DND-41 (cell line): ENCODE data around the gene OIP5.
"Not testable (repeated sequence)": the region's sequence is repeated elsewhere in the genome, so short reads cannot be mapped to it uniquely, and the experiment has no call there.

ENCODE experiments used
- EZH2 ChIP-seq: IDR thresholded peaks from 3 replicates; pipeline ENCODE4 v1.6.1; 2012; ENCODE audit warnings: borderline replicate concordance, low read depth, mild to moderate bottlenecking, moderate library complexity, low read length, inconsistent platforms; ENCODE audit not compliant: severe bottlenecking
- TF ChIP-seq, protein P1 (sequence below): IDR thresholded peaks from 2 replicates; pipeline ENCODE4 v1.5.1; 2012; ENCODE audit warnings: borderline replicate concordance, low read length, moderate library complexity, mild to moderate bottlenecking; ENCODE audit not compliant: poor library complexity, severe bottlenecking; ENCODE audit errors: extremely low read depth

- TF ChIP-seq, protein P1, sequence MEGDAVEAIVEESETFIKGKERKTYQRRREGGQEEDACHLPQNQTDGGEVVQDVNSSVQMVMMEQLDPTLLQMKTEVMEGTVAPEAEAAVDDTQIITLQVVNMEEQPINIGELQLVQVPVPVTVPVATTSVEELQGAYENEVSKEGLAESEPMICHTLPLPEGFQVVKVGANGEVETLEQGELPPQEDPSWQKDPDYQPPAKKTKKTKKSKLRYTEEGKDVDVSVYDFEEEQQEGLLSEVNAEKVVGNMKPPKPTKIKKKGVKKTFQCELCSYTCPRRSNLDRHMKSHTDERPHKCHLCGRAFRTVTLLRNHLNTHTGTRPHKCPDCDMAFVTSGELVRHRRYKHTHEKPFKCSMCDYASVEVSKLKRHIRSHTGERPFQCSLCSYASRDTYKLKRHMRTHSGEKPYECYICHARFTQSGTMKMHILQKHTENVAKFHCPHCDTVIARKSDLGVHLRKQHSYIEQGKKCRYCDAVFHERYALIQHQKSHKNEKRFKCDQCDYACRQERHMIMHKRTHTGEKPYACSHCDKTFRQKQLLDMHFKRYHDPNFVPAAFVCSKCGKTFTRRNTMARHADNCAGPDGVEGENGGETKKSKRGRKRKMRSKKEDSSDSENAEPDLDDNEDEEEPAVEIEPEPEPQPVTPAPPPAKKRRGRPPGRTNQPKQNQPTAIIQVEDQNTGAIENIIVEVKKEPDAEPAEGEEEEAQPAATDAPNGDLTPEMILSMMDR, result not testable (repeated sequence)
- TF ChIP-seq EZH2, result not testable (repeated sequence)
Measured at GRCh38 chr15:41282436-41282835, 50.0 kb downstream of the OIP5 start.
